Measurements from ENCODE around the gene POMP.

- TF ChIP-seq CHD2 (IDR thresholded peaks at IDR 0.05; ENCODE audit: low read length, partially characterized antibody) = no peak
- TF ChIP-seq CTCF (IDR thresholded peaks at IDR 0.05) = no peak
- TF ChIP-seq ZSCAN20 (CRISPR knock-in tag; IDR thresholded peaks at IDR 0.05) = no peak
- TF ChIP-seq EP300 (IDR thresholded peaks at IDR 0.05) = no peak
- TF ChIP-seq USF2 (IDR thresholded peaks at IDR 0.05) = no peak
- no peak for TF ChIP-seq RFX5 (IDR thresholded peaks at IDR 0.05)
- TF ChIP-seq MAZ (IDR thresholded peaks at IDR 0.05; ENCODE audit: borderline replicate concordance, low read depth, low read length) = no peak
- no peak for TF ChIP-seq POLR2A (IDR thresholded peaks at IDR 0.05; ENCODE audit: low read length)
- no peak for TF ChIP-seq ZC3H11A (IDR thresholded peaks at IDR 0.05)
- TF ChIP-seq ZNF302 (CRISPR knock-in tag; IDR thresholded peaks at IDR 0.05) = no peak
- TF ChIP-seq POLR2AphosphoS2 (conservative IDR thresholded peaks at IDR 0.05; ENCODE audit: low read length) = no peak
- TF ChIP-seq NPAS2 (CRISPR knock-in tag; IDR thresholded peaks at IDR 0.05; ENCODE audit: borderline replicate concordance) = no peak
These were observed 666 bp downstream of the POMP start for GRCh38 chr13:28659621-28659970.

All from A549 (cell line).